HepG2 (cell line): ENCODE data around the gene FAM120C. TPM values are rescaled to one million over a fixed set of nuclear protein-coding genes. Genes with fewer than 3 reads are reported as not detected.

ENCODE experiments used
- MAF1 ChIP-seq: sonication (generic); formaldehyde crosslinking; IDR thresholded peaks from 2 replicates; pipeline ENCODE4 v1.5.0; 2020; ENCODE audit warnings: missing genetic modification reagents, borderline replicate concordance
- THYN1 ChIP-seq: sonication (generic); formaldehyde crosslinking; IDR thresholded peaks from 2 replicates; pipeline ENCODE4 v1.8.1; 2023; ENCODE audit warnings: low read depth, mild to moderate bottlenecking, moderate library complexity, missing genetic modification reagents, borderline replicate concordance
- TOPORS ChIP-seq: sonication (generic); formaldehyde crosslinking; IDR thresholded peaks from 2 replicates; pipeline ENCODE4 v1.8.0; 2023; ENCODE audit warnings: mild to moderate bottlenecking, missing genetic modification reagents
- TRIM22 ChIP-seq: fragments of 450-650 bp; IDR thresholded peaks from 2 replicates; pipeline ENCODE4 v1.6.1; 2017
- ZNF17 ChIP-seq: sonication (generic); formaldehyde crosslinking; IDR thresholded peaks from 2 replicates; pipeline ENCODE4 v1.5.0; 2020; ENCODE audit warnings: mild to moderate bottlenecking, missing genetic modification reagents
- ZNF646 ChIP-seq: sonication (generic); formaldehyde crosslinking; IDR thresholded peaks from 2 replicates; pipeline ENCODE4 v1.9.0; 2021; ENCODE audit warnings: mild to moderate bottlenecking, missing genetic modification reagents
- polyA plus RNA-seq, 8 experiments: library from polyadenylated mRNA; depleted of rRNA in 3 of 8; stranded (reverse) in 7 of 8; unstranded in 1 of 8; fragments of >200 nt; fragmentation: Illumina TruSeq in 4 of 8; extraction: Trizol in 4 of 8; gene quantifications; 2 replicates each; pipeline versions ENCODE4 v1.2.1 to v1.2.3, GENCODE V29; 2011 to 2016; ENCODE audit warnings: low read depth in 4 of 8, missing spikeins in 1 of 8, mixed read lengths in 1 of 8; ENCODE audit not compliant: insufficient read depth in 1 of 8
- total RNA-seq, 5 experiments: library from RNA; depleted of rRNA; stranded (reverse); fragments of >200 nt; fragmentation: Illumina TruSeq; extraction: Trizol; gene quantifications; 2 replicates each; pipeline ENCODE4 v1.2.3, GENCODE V29; 2016; ENCODE audit warnings: low read depth in 1 of 5

FAM120C gene
- total and polyA plus RNA-seq, 2 of the 13 experiments (the other 11 are each of a cell fraction or from before 2014, with no cell fraction given) = 4.6 to 7.4 TPM

- TF ChIP-seq ZNF646 (CRISPR knock-in tag) = no peak
- no peak for TF ChIP-seq MAF1 (CRISPR knock-in tag)
- no peak for TF ChIP-seq TRIM22
- no peak for TF ChIP-seq THYN1 (CRISPR knock-in tag)
- TF ChIP-seq ZNF17 (CRISPR knock-in tag) = no peak
- no peak for TF ChIP-seq TOPORS (CRISPR knock-in tag)
Observed at GRCh38 chrX:54171527-54172250, 11.4 kb downstream of the FAM120C start (continued).
